ENCODE data around the gene IFI16. TPM values are rescaled to one million over a fixed set of nuclear protein-coding genes. Genes with fewer than 3 reads are reported as not detected.
"Not testable (repeated sequence)": the region's sequence is repeated elsewhere in the genome, so short reads cannot be mapped to it uniquely, and the experiment has no call there.

The IFI16 gene
- total RNA-seq, 1 donor from 2014 or later: 21.9 TPM

- no peak for DNase-seq
- no peaks in the 10 kb centered on the region for H3K4me1 ChIP-seq
- H3K9me3 ChIP-seq (replicated peaks): no peaks in the 10 kb centered on the region
- H3K4me3 ChIP-seq: no peak overlapping the region
- intact Hi-C loops (cut with micrococcal nuclease): no loop called here
- H3K27me3 ChIP-seq (ENCODE audit: low read depth): peaks cover 7% of the 10 kb centered on the region
- H3K27ac ChIP-seq (replicated peaks): no peak overlapping the region
- no peak for TF ChIP-seq CTCF (IDR thresholded peaks at IDR 0.05; ENCODE audit: borderline replicate concordance)
- no peaks in the 10 kb centered on the region for H3K36me3 ChIP-seq
Measured at GRCh38 chr1:159100589-159100988, 90.9 kb downstream of the IFI16 start.

- H3K36me3 ChIP-seq; H3K4me1 ChIP-seq; intact Hi-C loops (cut with micrococcal nuclease); H3K4me3 ChIP-seq; H3K27ac ChIP-seq (replicated peaks); DNase-seq; H3K9me3 ChIP-seq (replicated peaks): not testable (repeated sequence)
- H3K27me3 ChIP-seq (ENCODE audit: low read depth): peaks cover 13% of the 10 kb centered on the region
Measured at GRCh38 chr1:159103021-159103420, 93.3 kb downstream of the IFI16 start.

Other genes with a start within 250 kb of the IFI16 start
- gene OR6N1, start 237.7 kb upstream of the IFI16 start, total RNA-seq: not detected
- gene OR6N2, start 228.7 kb upstream of the IFI16 start, total RNA-seq: not detected
- gene MNDA, start 178.6 kb upstream of the IFI16 start, total RNA-seq: 2.7 TPM
- 0.11 TPM for gene PYHIN1, start 78.4 kb upstream of the IFI16 start, total RNA-seq
- gene AIM2, start 66.9 kb downstream of the IFI16 start, total RNA-seq: 0.41 TPM
- gene CADM3, start 161.7 kb downstream of the IFI16 start, total RNA-seq: 3.7 TPM
- 10.9 TPM for gene ACKR1, start 195.0 kb downstream of the IFI16 start, total RNA-seq